Aorta (tissue), 5 donors: ENCODE results near the gene ANKAR. TPM values are rescaled to one million over a fixed set of nuclear protein-coding genes. Genes with fewer than 3 reads are reported as not detected.

Source experiments
- ATAC-seq: fragments of 200-7000 bp; cut with Tn5 transposase; one replicate; pipeline ENCODE4 v1.9.1; 2022; ENCODE audit warnings: moderate library complexity; ENCODE audit not compliant: low FRiP score
- DNase-seq, 2 donors: peaks; one replicate each; pipeline ENCODE4 v3.0.0-alpha.2; 2020
- H3K27ac ChIP-seq, 2 donors: one replicate each; pipeline ENCODE4 v1.5.1; 2013; ENCODE audit warnings: low read length in 2 of 2, mild to moderate bottlenecking in 2 of 2, moderate library complexity in 2 of 2, control low read depth in 1 of 2, inconsistent platforms in 1 of 2, low read depth in 1 of 2
- H3K27me3 ChIP-seq, 2 donors: one replicate each; pipeline ENCODE4 v1.6.1; 2013; ENCODE audit warnings: control low read depth in 1 of 2, low read length in 1 of 2, mild to moderate bottlenecking in 1 of 2, moderate library complexity in 1 of 2; ENCODE audit not compliant: insufficient read depth in 2 of 2, control insufficient read depth in 1 of 2
- H3K36me3 ChIP-seq, 2 donors: one replicate each; pipeline ENCODE4 v1.6.1; 2013; ENCODE audit warnings: control low read depth in 1 of 2, low read length in 1 of 2, mild to moderate bottlenecking in 1 of 2; ENCODE audit not compliant: insufficient read depth in 2 of 2, control insufficient read depth in 1 of 2
- H3K4me1 ChIP-seq, 2 donors: one replicate each; pipeline ENCODE4 v1.6.1; 2013; ENCODE audit warnings: low read length in 2 of 2, control low read depth in 1 of 2, mild to moderate bottlenecking in 1 of 2, moderate library complexity in 1 of 2; ENCODE audit not compliant: insufficient read depth in 2 of 2, control insufficient read depth in 1 of 2
- H3K4me3 ChIP-seq, 2 donors: one replicate each; pipeline ENCODE4 v1.5.1; 2013; ENCODE audit warnings: low read length in 2 of 2, control low read depth in 1 of 2, mild to moderate bottlenecking in 1 of 2
- H3K9me3 ChIP-seq: one replicate; pipeline ENCODE4 v1.6.1; 2013; ENCODE audit warnings: mild to moderate bottlenecking, low read length; ENCODE audit not compliant: control insufficient read depth
- WGBS, 2 donors: extraction: QIAGEN DNeasy Blood & Tissue Kit; methylation state at CpG; one replicate each; pipeline ENCODE4 v1.1.7; 2013; 5-methylcytosine and 5-hydroxymethylcytosine counted together
- intact Hi-C, 2 donors: fragments of 100-400 bp; cut with DNase I; formaldehyde crosslinking; loops; one replicate each; pipeline versions ENCODE4 v1.14.2 to v1.15.0; 2022
- polyA plus RNA-seq, 2 donors: library from polyadenylated mRNA; stranded (reverse); fragments of 200-250 nt; gene quantifications; one replicate each; pipeline ENCODE4 v1.2.3, GENCODE V29; 2013
- total RNA-seq, 2 donors: library from RNA; stranded (reverse); fragmentation: NEBNext Ultra II Directional; extraction: Animal tissue kit (Norgen Biotek cat#: 25700); gene quantifications; one replicate each; pipeline ENCODE4 v1.2.1, GENCODE V29; 2021
- donor health status: healthy with polysubstance abuse.
- donor health status: Bipolar disorder and iron deficiency.
- donor health status: DM: no; HTN: no; CAD: no.
- donor health status: DM: no; HTN: no; CAD: no.
- donor health status: DM: yes; HTN: yes; CAD: no.

Gene ANKAR
- total and polyA plus RNA-seq, 4 donors, result 1.0 to 27.2 (median 13.2) TPM

GRCh38 chr2:189654641-189655040 lies 19.8 kb upstream of the ANKAR start:
- intact Hi-C loops, result no loop called here
- Histone ChIP-seq H3K4me3 (no peak overlapping the region), H3K9me3 (no peaks in the 10 kb centered on the region), H3K27me3 (no peaks in the 10 kb centered on the region), H3K36me3 (no peaks in the 10 kb centered on the region), H3K27ac (no peak overlapping the region), H3K4me1 (no peaks in the 10 kb centered on the region)
- ATAC-seq (no peak), DNase-seq (no peak)
- 4 to 5% methylated on average over 3 of the region's 3 CpGs for WGBS, 2 donors

GRCh38 chr2:189657867-189658266 lies 16.6 kb upstream of the ANKAR start:
- no peak overlapping the region for H3K4me3 ChIP-seq
- H3K27ac ChIP-seq, result peak overlapping the region in 1 of 2 donors; percentile 56

GRCh38 chr2:189658306-189659212 lies 15.9 kb upstream of the ANKAR start:
- Histone ChIP-seq H3K27me3 (peaks cover 0 to 1% of the 10 kb centered on the region in 2 donors), H3K9me3 (no peaks in the 10 kb centered on the region), H3K36me3 (no peaks in the 10 kb centered on the region), H3K4me3 (no peak overlapping the region), H3K4me1 (no peaks in the 10 kb centered on the region), H3K27ac (peak overlapping the region in 1 of 2 donors; percentile 56)
- WGBS, 2 donors, result 52 to 55% methylated on average over 7 of the region's 7 CpGs
- intact Hi-C loops, result no loop called here
- ATAC-seq (no peak), DNase-seq (no peak)

More at GRCh38 chr2:189657867-189658266, 16.6 kb upstream of the ANKAR start:
- ATAC-seq, result no peak
- peak in 1 of 2 donors; percentile 62 for DNase-seq
- H3K27me3 ChIP-seq, result peaks cover 0 to 1% of the 10 kb centered on the region in 2 donors
- H3K9me3 ChIP-seq, result no peaks in the 10 kb centered on the region
- intact Hi-C loops, result no loop called here
- H3K36me3 ChIP-seq, result no peaks in the 10 kb centered on the region
- H3K4me1 ChIP-seq, result no peaks in the 10 kb centered on the region
- WGBS, 2 donors, result 2 to 6% methylated on average over 5 of the region's 5 CpGs

GRCh38 chr2:189659734-189660133 lies 14.7 kb upstream of the ANKAR start:
- H3K9me3 ChIP-seq, result no peaks in the 10 kb centered on the region
- no peaks in the 10 kb centered on the region for H3K36me3 ChIP-seq
- H3K4me1 ChIP-seq, result no peaks in the 10 kb centered on the region
- no peak overlapping the region for H3K27ac ChIP-seq
- 80 to 85% methylated on average over 2 of the region's 2 CpGs for WGBS, 2 donors
- peaks cover 0 to 1% of the 10 kb centered on the region in 2 donors for H3K27me3 ChIP-seq
- DNase-seq (no peak), ATAC-seq (no peak)
- intact Hi-C loops, result loop anchor here (2.0 to 10.0 kb wide), 2 partner anchors 39 to 125 kb away; partner anchors contain the start of genes ORMDL1 (in 1 of the 2) and PMS1 (in 1 of the 2)
- H3K4me3 ChIP-seq, result no peak overlapping the region

- DNase-seq, result no peak
- Histone ChIP-seq H3K27ac (no peak overlapping the region), H3K4me3 (no peak overlapping the region), H3K36me3 (no peaks in the 10 kb centered on the region), H3K27me3 (peaks cover 0 to 1% of the 10 kb centered on the region in 2 donors), H3K9me3 (no peaks in the 10 kb centered on the region), H3K4me1 (no peaks in the 10 kb centered on the region)
- 4 to 9% methylated on average over 4 of the region's 4 CpGs for WGBS, 2 donors
- ATAC-seq, result no peak
- intact Hi-C loops, result loop anchor here (2.0 to 10.0 kb wide), 2 partner anchors 38 to 124 kb away; partner anchors contain the start of genes ORMDL1 (in 1 of the 2) and PMS1 (in 1 of the 2)
Observed at GRCh38 chr2:189660803-189661147, 13.7 kb upstream of the ANKAR start.

- WGBS, 2 donors, result 0% methylated on average over 46 of the region's 46 CpGs
- H3K27me3 ChIP-seq, result peaks cover 0 to 1% of the 10 kb centered on the region in 2 donors
- DNase-seq (peak; percentile 100), ATAC-seq (peak; percentile 99)
- no peaks in the 10 kb centered on the region for H3K9me3 ChIP-seq
- intact Hi-C loops, result loop anchor here (2.0 to 10.0 kb wide), 2 partner anchors 37 to 123 kb away; partner anchors contain the start of genes ORMDL1 (in 1 of the 2) and PMS1 (in 1 of the 2)
- no peaks in the 10 kb centered on the region for H3K4me1 ChIP-seq
- peak within 1 kb of the TSS in 1 of 2 donors; percentile 76 for H3K27ac ChIP-seq
- H3K36me3 ChIP-seq, result peaks cover 0 to 2% of the 10 kb centered on the region in 2 donors
- H3K4me3 ChIP-seq, result peak within 1 kb of the TSS; percentile 54 to 81
Observed at GRCh38 chr2:189661148-189661956, 13.1 kb upstream of the ANKAR start, which contains the start of gene ASNSD1. Gene ASNSD1, plus strand, starts transcription at chr2:189661459. Its CDS starts 4,674 bp downstream, at chr2:189666133.

GRCh38 chr2:189661957-189662321 lies 12.5 kb upstream of the ANKAR start:
- peaks cover 0 to 1% of the 10 kb centered on the region in 2 donors for H3K27me3 ChIP-seq
- no peaks in the 10 kb centered on the region for H3K4me1 ChIP-seq
- H3K27ac ChIP-seq, result no peak overlapping the region
- WGBS, 2 donors, result 6 to 7% methylated on average over 9 of the region's 9 CpGs
- H3K9me3 ChIP-seq, result no peaks in the 10 kb centered on the region
- intact Hi-C loops, result loop anchor here (2.0 to 10.0 kb wide), 2 partner anchors 37 to 123 kb away; partner anchors contain the start of genes ORMDL1 (in 1 of the 2) and PMS1 (in 1 of the 2)
- H3K4me3 ChIP-seq, result peak overlapping the region; percentile 54 to 81
- ATAC-seq, result no peak
- no peak for DNase-seq
- peaks cover 0 to 8% of the 10 kb centered on the region in 2 donors for H3K36me3 ChIP-seq

GRCh38 chr2:189662669-189663226 lies 11.7 kb upstream of the ANKAR start:
- DNase-seq, result no peak
- Histone ChIP-seq H3K4me3 (no peak overlapping the region), H3K27ac (no peak overlapping the region), H3K4me1 (no peaks in the 10 kb centered on the region), H3K36me3 (peaks cover 0 to 8% of the 10 kb centered on the region in 2 donors), H3K9me3 (no peaks in the 10 kb centered on the region), H3K27me3 (peaks cover 0 to 1% of the 10 kb centered on the region in 2 donors)
- WGBS, 2 donors, result 64 to 74% methylated on average over 5 of the region's 5 CpGs
- ATAC-seq, result no peak
- intact Hi-C loops, result loop anchor here in 1 of 2 donors (10.0 kb wide), 1 partner anchor 122 kb away; the partner anchor contains the start of genes ORMDL1 and PMS1
